Epithelial cell of prostate (primary cell): ENCODE data around the gene MYO5B.

Source experiments
- DNase-seq: peaks from one replicate; pipeline ENCODE4 v3.0.0-alpha.2; 2011; ENCODE audit warnings: low read depth, low spot score
- H3K27ac ChIP-seq: fragments of 450-650 bp; 2 replicates; pipeline ENCODE4 v1.5.1; 2017; ENCODE audit warnings: mild to moderate bottlenecking

MYO5B gene

DNA sequence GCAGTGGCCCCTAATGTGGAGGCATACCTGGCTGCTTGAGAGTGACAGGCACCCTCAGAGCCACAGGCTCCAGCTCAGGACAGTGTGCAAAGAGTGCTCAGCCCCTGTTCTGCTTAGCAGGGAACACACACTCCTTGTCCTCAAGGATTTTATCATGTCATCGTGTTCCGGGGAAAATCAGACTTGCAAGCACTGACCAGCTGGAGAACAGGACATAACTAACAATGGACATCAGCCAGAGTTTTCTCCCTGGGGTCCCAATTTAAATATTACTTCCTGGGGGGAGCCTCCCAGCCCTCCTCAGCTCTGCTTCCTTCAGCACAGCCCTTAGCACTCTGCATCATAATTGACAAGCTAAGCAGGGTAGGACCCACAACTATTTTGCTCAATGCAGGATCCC, 206.2 kb downstream of the MYO5B start:
- DNase-seq, result no peak
- H3K27ac ChIP-seq, result no peak overlapping the region

DNA sequence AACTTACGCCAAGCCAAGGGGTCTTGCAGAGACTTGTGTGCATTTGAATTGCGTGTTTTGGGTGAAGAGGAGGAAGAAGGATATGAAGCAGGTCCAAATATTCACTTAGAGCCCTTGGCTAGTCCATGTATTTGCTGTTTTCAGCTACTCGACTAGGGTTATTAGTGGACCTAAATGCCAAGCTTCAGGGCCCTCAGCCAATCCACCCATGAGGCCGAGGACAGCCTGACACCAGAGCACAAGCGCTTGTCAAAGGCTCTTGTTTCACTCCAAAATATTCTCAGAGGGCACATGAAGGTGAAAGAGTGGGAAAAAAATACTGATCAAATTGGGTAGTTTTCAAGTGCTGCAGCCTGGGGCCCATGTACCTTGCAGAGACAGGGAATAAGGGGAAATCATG, 206.8 kb downstream of the MYO5B start:
- no peak overlapping the region for H3K27ac ChIP-seq
- no peak for DNase-seq

DNA sequence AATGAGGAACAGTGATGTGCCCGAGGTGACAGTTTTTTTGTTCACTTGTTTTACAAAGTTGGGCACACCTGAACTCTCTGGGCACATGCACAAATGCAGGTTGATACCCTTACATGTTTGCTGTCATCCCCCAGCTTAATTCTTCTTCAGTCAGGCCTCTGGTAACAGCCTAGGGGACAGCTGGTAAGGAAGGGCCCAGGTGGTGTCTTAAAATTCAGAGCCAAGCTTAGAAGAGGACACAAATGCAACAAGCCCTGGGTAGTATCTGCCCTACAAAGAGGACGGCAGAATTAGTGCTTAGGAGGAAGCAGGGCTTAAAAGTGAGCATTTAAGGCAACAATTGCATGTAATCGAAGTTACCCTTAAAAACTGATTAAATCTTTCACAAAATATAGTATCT, 209.7 kb downstream of the MYO5B start:
- H3K27ac ChIP-seq, result no peak overlapping the region
- DNase-seq, result no peak

DNA sequence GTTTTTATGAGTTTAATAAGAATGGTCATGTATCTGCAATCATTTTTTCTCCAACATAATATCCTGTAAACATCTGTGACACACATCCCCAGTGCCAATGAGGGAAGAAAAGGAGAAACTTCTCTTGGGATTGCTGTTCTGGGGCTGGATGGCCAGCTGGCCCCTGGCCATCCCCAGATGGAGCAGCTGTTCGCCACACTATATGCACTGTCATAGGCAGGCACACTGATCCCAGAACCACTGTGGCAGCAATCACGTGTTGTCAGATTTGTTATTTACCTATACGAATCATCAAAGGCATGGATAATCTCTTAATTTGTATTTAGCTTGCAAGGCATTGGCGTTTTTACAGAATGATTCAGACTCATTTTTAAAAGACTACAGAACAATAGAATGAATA, 214.1 kb downstream of the MYO5B start:
- no peak overlapping the region for H3K27ac ChIP-seq
- no peak for DNase-seq

DNA sequence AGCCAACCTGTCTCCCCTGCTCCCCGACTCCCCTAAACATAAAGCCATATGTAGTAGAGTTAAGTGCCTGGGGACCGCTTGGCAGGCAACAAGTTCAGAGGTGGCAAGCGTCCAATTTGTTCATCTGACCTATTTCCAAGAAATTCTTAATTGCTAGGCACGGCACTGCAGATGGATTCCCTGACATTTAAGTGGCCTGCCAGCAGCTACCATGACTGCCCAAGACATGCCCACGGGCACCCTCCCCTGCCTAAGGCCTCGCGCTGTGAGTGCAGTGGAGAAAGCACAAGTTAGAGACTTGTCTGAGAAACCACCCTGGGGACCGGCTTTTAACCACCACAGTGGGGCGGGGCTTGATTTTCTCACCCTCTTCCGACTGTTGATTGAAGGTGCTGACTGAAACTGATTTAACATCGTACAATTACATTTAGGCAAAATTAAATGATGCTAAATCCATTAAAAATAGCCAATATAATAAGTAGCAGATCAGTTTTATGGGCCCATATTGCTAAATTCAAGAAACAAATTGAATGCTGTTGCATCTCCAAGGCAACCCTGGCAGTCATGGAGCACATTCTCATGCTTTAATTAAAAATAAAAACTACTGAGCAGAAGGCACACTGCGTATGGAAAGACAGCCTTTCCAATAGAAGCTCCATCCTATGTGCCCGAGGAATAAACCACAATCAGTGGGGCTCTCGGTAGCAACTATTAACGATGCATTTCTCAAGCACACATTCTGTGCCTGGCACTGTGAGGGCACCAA, 218.0 kb downstream of the MYO5B start:
- H3K27ac ChIP-seq, result no peak overlapping the region
- no peak for DNase-seq

DNA sequence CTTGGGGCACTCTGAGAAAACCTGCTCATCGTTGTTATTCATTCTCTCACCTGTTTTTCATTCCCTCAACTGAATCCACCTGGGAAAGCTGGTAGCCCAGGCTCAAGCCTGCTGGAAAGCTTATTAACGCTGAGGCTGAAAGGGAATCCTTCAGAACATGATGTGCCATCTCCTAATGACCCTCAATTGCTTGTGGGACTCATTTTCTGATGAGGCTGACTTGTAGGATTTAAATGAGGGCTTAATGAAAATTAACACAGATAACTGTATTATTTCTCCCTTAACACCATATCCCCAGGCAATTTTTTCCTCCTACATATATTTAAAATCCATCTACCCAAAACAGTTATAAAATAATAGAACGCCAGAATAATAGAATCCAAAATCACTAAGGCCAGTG, 218.9 kb downstream of the MYO5B start:
- DNase-seq, result no peak

DNA sequence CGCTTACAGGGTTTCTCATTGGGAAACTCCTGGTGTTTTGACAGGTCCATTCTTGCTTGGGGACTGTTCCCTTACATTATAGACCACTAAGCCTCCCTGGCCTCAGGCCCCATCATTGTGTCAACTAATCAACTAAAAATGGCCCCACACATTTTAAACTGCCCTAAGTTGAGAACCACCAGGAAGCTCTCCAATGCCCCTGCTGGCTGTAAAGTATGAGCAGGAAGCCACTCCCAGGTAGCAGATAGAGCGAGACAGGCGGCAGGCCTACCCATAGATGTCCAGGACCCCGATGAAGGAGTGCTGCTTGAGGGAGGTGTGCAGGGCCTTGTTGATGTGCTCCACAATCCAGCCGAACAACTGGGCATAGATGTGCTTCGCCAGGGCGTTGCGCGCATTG, 220.9 kb downstream of the MYO5B start:
- no peak overlapping the region for H3K27ac ChIP-seq
- DNase-seq, result no peak

More for the DNA sequence above, 218.9 kb downstream of the MYO5B start:
- H3K27ac ChIP-seq, result no peak overlapping the region

DNA sequence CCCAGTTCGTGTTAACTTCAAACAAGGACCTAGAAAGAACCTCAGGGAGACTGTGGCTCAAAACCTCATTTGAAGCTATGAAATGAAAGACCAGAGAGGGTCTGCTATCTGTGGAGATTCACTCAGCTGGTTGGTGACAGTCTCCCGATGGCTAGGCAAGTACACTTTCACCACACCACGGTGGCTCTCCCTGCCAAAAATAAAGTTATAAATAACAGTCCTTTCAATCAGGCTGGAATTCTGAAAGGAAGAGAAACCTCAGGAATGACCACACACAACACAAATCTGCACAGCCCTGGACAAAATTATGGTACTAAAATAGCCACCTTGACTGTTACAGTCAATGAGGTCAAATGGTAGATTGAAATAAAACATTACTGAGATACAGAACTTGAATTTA, 221.4 kb downstream of the MYO5B start:
- H3K27ac ChIP-seq, result no peak overlapping the region
- no peak for DNase-seq

DNA sequence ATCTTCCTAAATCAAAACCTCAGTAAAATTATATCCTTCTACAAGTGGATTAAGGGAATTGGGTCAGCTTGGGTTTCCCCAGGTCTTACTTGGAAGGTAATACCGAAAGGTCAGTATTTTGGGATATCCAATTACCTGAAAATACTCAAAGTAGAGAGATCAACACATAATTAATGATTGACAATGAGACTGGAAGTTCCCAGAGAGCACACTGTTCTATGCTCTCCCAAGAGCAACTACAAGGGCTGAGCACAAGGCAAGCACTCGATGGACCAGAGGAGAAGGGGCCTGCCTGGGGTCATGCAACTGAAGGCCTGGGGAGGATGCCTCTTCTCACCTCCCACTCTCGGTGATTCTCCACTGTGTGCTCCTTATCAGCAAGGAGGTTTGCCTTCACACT, 222.4 kb downstream of the MYO5B start:
- no peak overlapping the region for H3K27ac ChIP-seq
- DNase-seq, result no peak

DNA sequence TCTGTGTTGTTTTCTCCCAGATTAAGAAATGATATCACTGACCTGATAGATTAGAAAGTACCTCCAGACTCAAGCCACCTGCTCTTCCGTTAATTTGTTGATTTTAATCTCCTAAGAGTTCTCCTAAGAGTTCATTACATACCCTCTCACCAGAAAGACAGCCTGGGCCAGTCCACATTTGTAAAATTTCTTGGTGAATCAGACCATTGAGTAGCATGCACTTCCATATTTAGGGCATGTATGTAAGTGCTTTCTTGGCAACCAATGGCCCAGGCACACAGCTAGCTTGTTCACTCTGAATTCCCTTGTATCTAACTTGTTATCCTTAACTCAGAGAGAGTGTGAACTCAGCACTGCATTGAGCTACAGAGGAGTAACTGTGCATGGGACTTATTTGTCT, 223.5 kb downstream of the MYO5B start:
- H3K27ac ChIP-seq, result no peak overlapping the region

DNA sequence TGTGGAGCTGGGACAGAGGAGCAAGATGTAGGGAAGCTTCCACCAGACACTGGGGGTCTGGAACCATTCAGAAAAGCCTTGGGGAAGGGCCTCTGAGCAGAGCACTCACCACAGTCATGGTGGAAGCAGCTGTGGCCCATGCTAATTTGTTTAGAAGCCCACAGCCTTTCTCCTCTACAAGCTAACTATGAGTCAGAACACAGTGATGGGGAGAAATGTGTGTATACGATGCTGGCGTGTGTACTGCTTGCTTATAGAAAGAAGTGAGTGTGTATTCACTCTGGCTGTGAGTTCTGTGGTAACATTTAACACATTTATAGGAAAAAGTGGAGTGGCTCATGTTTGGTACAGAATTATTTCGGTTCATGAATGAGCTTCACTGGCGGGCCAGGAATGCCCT, 224.6 kb downstream of the MYO5B start:
- H3K27ac ChIP-seq, result no peak overlapping the region
- no peak for DNase-seq

More for the DNA sequence above, 223.5 kb downstream of the MYO5B start:
- DNase-seq, result no peak

DNA sequence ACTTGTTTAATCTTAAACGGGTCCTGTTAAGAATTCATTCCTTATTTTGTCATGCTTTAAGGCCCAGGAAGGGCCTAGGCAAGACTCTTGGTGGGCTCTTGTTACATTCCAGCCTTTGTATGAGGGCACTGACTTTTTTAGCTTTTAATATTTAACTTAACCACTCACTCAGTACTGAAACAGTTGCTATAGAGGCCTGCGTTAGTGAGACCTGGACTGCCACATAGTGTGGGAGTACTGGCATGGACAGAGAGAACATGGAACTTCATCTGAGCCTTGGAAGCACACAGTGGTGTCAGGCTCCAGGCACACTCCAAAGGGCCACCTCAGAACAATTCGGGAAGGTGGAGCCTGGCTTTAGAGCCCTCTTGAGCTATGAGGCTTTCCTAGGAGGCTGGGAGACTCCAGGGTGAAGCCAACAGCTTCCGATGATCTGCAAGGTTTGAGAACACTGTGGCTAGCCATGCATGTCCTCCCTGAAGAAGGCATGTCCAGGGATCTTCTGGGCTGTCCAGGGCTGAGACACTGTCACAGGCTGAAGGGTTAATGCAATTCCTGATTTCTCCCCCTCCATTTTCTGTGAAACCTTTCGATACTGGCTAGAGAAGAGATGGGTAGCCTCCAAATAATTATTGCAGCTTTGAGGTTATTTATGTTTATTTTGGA, 226.2 kb downstream of the MYO5B start:
- H3K27ac ChIP-seq, result no peak overlapping the region
- no peak for DNase-seq

DNA sequence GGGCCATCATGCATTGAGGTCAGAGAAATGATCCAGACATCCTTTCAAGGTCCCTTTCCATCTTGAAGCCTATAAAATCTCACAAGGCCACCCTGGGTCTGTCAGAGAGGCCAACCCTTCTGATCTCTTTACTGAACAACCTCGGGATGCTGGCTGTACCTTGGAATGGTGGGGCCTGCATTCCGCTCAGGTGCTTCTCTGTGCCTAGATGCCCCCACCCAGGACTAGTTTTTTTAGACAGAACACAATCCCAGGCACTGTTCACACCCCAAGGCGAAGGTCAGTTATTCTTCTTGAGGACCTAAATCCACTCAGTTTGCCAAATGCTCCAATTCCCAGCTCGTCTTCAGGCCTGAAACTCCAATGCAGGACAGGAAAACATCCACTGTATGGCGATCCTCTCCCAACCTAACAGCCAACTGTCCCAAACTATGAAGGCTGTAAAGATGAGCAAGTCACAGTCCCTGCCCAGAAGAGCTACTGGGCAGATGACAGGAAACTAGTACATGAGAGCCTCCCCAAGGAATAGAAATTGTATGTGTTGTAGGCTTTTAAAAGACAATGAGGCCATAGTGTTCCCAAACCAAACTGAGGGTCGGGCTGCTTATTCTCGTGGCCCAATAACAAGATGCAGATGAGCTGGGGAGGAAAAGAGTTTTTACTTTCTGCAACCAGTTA, 227.2 kb downstream of the MYO5B start:
- DNase-seq, result no peak
- H3K27ac ChIP-seq, result no peak overlapping the region

DNA sequence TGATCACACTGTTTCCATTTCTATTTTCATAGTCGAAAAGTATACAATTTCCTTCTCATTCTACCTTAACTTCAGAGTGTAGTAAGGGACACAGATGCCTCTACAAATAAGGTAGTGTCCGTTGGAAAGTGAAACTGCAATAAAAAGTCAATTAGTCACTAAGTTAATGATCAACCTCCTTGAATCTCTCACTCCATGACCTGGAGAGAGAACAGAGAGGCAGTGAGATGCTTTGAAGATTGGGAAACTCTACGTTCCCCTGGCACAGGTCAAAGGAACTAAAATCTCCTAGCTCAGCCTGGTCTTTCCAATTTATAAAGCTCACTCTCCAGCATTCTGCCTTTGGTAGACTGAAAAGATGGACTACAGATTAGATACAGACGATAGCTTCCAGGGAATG, 227.8 kb downstream of the MYO5B start:
- DNase-seq, result peak; percentile 36
- no peak overlapping the region for H3K27ac ChIP-seq

DNA sequence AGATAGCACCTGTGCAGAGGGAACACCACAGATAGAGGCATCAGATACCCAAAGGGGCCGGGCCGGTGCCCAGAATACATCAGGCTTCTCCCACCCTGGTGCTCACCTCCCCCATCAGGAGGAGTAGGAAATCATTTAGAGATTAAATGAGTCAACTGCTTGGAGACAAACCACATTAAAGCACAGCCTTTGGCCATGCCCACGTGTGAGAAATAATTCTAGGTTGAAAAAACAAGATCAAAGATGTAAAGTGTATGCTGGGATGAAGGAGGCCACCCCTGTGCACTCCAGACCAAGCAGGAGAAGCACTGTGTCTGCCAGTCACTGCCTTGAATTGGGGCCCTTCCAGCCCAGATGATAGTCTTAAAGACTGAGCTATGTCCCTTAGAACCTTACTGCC, 228.9 kb downstream of the MYO5B start:
- DNase-seq, result no peak
- no peak overlapping the region for H3K27ac ChIP-seq

DNA sequence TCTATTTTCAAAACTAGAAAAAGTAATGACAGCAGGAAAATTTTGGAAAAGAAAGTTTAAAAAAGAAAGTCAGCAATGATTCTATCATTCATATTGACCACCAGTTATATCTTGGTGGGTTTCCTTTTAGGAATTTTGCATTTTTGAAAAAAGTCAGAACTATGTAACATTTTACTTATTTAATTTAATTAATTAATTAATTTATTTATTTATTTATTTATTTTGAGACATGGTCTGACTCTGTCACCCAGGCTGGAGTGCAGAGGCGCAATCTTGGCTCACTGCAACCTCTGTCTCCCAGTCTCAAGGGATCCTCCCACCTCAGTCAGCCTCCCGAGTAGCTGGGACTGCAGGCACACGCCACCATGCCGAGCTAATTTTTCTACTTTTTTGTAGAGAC, 231.7 kb downstream of the MYO5B start:
- DNase-seq, result no peak

DNA sequence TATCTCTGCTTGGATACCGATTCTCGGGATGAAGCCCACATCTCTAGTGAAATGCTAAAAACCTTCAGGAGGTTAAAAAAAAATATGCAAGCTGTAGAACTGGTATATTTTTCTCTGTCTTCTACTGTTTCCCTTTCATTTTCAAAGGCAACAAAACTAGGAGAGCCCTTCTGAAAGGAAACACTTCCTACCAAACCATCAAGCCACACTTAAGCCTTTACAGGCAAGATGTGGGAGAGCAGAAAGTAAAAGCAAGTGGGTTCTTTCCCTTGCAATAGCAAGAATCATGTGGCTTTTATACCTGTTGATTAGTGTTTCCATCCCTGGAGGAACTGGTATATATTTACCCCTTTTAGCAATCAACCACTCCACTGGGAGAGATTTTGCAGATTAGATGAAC, 233.7 kb downstream of the MYO5B start:
- no peak for DNase-seq
- H3K27ac ChIP-seq, result no peak overlapping the region

More for the DNA sequence above, 231.7 kb downstream of the MYO5B start:
- no peak overlapping the region for H3K27ac ChIP-seq

DNA sequence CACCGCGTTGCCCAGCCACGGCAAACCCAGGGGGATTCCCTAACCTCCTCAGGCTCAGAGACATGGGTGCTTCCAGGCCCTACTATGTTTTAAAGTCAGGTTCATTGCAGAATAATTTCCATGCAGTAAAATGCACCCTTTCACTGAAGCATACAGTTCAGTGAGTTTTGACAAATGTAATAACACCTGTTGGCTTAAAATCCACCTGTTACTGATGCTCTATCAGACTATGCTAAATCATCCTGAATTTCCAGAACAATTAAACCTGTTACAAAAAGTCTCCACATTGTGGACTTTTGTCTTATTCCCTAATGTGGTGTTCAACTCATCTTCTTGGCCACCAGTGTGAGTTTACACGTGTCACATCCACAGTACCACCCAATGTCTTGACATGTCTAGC, 234.6 kb downstream of the MYO5B start:
- H3K27ac ChIP-seq, result no peak overlapping the region
- DNase-seq, result no peak

DNA sequence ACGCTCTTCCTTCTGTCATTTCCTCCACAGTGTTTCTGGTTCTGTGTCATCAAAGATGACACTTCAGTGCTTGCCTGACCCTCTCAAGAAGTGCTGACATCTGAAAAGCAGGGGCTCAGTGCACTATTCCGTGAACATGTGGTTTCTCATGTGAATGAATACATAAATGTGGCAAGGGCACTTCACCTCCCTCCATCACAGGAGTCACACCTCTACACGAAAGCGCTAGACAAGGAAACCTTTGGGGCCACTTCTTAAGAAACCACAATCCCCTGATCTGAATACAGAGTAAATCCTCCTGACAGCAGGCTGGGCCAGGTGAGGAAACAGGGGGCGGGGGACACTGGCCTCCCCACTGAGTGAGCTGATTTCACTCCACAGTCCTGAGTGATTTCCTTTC, 235.8 kb downstream of the MYO5B start:
- no peak for DNase-seq
- no peak overlapping the region for H3K27ac ChIP-seq

DNA sequence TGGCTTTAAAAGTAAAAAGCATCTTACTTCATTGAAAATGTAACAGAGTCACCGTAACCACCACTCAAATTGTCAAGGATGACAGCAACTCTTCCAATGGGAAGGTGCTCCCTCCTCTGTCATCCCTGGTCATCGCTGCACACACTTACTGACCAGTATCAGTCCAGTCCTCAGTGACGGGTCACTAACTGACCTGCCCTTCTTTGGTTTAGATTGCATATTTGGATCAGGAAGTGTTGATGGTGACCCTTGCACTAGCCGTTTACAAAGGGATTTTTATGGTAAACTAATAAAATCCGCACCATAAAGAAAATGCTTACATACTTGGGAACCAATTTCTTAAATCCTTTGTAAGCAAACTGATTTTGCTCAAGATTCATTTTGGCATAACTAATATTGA, 239.7 kb downstream of the MYO5B start:
- no peak for DNase-seq
- H3K27ac ChIP-seq, result no peak overlapping the region

DNA sequence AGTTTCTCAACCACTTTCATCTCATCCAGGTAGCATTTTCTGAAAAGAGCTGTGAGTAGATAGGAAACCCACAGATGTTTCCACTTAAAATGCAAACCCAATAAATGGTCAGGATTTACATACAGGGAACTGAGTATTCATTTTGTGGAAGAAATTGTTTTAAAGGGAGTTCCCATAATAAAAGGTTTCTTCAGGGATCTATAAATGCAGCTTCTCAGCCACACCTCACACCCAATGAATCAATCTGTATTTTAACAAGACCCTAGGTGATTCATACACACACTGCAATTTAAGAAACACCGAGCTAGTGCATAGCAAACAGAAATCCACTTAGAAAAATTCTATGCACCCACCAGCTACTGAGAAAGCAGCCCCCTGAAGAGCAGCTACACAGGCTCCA, 241.6 kb downstream of the MYO5B start:
- no peak overlapping the region for H3K27ac ChIP-seq
- DNase-seq, result no peak
